T-helper 1 cell treated with Interleukin-12 subunit alpha and Interleukin-12 subunit beta and Interleukin-4 antibody, amounts not matched to agents 30 ng/mL and 1 ng/mL, for 36 hours (primary cell): ENCODE measurements around the gene ZEB1. TPM values are rescaled to one million over a fixed set of nuclear protein-coding genes. Genes with fewer than 3 reads are reported as not detected.

ENCODE experiments used
- intact Hi-C: fragments of 100-400 bp; cut with micrococcal nuclease; formaldehyde crosslinking; loops from one replicate; pipeline ENCODE4 v1.15.1; 2024
- total RNA-seq: library from RNA; stranded (reverse); gene quantifications from 2 replicates; pipeline ENCODE4 v1.2.3, GENCODE V29; 2022

Gene ZEB1
- total RNA-seq, 1 donor from 2014 or later = 72.0 TPM

GRCh38 chr10:31574577-31574976, 255.6 kb downstream of the ZEB1 start:
- intact Hi-C loops = no loop called here

- intact Hi-C loops = no loop called here
These were observed 259.3 kb downstream of the ZEB1 start for GRCh38 chr10:31578181-31578852.

- intact Hi-C loops = no loop called here
These were observed 259.9 kb downstream of the ZEB1 start for GRCh38 chr10:31578951-31579350.
